Measurements from ENCODE around the gene RAB32.
"Not testable (repeated sequence)": the region's sequence is repeated elsewhere in the genome, so short reads cannot be mapped to it uniquely, and the experiment has no call there.

Gene RAB32

DNA sequence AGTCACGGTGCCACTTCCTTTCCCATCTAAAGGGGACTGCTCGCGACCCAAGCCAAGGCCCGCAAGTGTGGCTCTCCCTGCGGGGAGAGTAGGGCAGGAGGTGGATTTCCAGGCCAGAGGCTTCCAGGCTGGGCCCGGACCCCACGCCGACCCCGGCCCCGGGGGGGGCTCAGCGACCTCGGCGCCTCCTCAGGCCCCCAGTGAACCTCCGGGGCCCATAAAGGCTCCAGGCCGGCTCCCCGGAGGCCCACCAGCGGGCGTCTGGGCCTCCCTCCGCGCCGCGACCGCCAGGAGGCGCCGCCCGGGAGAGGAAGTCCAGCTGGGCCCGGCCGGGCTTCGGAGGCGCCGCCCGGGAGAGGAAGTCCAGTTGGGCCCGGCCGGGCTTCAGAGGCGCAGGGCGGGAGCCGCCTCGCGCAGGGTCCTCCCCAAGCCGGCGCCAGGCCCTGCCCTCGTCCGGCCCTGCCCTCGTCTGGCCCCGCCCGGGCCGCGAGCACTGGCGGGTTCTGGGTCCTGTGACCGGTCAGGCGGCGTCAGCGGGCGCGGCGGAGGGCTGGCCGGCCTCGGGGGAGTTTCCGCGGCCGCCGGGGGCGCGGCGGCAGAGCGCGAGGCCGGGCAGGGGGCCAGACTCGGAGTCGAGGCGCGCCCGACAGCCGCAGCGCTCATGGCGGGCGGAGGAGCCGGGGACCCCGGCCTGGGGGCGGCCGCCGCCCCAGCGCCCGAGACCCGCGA lies at the start of gene RAB32:
Gene RAB32 (plus strand): TSS at position 623 of the 729 bp plus-strand sequence. CDS start 39 bp downstream, at position 662.
- DNase-seq (ENCODE audit: low read depth): no peak

DNA sequence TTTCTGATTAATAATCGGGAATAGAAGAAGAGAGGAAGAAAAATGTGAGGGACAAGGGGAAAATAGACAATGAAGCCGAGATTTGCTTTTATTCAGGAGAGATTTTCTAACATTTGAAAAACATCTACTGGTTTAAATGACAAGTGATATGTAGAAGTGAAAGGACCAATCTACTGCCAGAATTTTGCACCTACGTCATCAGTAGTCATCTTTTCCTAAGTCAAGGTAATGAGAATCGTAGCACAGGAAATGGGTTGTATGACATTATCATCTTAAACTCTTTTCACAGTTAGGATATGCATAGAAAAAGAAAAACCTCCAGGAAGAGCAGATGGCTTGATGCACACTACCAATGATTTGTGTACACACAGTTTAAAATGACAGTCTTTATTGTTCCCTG lies 45.3 kb upstream of the RAB32 start:
- DNase-seq (ENCODE audit: low read depth): no peak

DNA sequence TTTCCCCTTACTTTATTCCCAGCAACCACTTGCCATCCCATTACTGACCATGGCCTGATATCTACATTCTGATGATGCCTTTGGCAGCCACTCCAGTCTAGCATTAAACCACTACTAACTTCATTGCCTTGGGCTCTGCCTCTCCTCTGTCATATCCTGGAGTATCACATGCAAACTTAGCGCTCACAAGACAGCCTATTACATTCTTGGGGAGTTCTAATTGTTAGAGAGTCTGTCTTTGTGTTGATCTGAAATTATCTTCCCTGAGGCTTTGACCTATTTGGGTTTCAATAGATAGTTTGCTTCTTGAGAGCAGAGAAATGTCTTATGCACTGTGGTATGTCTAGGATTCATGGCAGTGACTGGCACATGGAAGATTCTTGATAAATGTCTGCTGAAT lies 40.5 kb upstream of the RAB32 start:
- DNase-seq (ENCODE audit: low read depth): no peak

DNA sequence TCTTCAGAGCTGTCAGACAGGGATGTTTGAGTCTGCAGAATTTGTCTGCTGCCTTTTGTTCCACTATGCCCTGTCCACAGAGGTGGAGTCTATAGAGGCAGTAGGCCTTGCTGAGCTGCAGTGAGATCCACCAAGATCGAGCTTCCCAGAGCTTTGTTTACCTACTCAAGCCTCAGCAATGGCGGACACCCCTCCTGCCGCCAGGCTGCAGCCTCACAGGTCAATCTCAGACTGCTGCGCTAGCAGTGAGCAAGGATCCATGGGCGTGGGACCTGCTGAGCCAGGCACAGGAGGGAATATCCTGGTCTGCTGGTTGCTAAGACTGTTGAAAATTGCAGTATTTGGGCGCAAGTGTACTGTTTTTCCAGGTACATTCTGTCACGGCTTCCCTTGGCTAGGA lies 28.4 kb upstream of the RAB32 start:
- no peak for DNase-seq (ENCODE audit: low read depth)

DNA sequence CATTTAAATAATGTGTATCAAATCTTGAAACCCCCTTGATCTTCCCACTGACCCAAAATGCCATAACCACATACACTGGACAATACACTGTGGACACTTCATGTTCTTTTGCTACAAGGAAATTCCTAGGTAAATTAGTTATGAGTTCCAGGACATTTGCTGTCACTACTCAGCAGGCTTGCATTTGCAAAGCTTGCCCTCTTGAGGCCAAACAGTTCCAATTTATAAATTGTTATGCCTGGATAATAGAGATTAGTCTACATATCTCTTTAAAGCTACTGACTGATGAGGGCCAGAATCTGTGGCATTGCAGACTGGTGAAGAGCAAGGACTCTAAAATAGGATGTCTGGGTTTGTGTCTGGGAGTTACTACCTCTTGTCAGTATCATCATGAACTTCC lies 17.4 kb upstream of the RAB32 start:
- no peak for DNase-seq (ENCODE audit: low read depth)

DNA sequence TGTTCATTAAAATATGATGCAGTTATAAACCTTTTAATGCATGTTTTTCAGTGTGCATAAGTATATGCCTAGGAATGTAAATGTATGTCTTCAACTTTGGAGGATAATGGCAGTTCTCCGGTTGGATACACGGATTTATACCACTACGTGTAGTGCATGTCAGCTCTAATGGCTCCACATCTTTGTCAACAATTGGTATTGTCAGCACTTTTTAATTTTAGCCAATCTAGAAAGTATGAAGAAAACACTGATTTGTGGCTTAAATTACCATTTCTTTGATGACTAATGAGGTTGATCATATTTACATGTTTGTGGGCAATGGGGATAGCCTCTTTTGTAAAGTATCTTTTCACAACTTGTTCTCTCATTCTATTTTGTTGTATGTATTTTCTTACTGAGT lies 10.9 kb upstream of the RAB32 start:
- DNase-seq (ENCODE audit: low read depth): no peak

DNA sequence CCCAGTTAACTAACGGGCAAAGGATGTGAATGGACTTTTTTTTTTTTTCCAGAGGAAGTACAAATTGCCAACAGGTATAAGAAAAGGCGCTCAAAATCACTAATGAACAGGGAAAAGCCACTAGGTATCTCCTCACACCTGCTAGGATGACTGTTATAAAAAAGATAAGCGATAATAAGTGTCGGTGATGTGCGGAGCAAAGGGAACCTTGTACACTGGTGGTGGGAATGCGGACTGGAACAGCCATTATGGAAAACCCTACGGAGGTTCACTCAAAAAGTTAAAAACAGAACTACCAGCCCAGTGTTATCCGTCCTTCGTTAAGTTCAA lies 787 bp upstream of the RAB32 start:
- no peak for DNase-seq (ENCODE audit: low read depth)

DNA sequence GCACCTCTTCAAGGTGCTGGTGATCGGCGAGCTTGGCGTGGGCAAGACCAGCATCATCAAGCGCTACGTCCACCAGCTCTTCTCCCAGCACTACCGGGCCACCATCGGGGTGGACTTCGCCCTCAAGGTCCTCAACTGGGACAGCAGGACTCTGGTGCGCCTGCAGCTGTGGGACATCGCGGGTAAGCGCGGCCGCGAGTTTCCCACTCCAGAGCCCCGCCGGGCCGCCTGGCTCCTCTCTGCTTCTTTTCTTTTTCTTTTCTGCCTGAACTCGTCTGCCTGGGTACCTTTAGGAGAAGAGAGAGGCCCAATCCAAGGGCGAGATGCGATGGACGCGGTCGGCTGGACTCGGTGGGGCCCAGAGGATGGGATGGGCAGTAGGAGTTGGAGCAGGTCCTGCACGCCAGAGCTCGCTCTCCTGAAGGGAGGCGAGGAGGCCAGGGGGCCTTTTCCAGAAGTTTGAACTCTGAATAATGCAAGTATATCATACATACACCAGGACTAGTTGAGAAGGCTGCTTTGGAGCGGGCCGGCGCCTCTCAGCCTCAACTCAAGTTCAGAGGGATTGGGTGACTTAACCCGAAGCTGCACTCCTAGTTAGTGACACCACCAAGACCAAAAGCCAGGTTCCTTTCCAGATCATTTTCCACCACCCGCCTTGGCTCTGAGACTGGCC lies 445 bp downstream of the RAB32 start:
- no peak for DNase-seq (ENCODE audit: low read depth)

DNA sequence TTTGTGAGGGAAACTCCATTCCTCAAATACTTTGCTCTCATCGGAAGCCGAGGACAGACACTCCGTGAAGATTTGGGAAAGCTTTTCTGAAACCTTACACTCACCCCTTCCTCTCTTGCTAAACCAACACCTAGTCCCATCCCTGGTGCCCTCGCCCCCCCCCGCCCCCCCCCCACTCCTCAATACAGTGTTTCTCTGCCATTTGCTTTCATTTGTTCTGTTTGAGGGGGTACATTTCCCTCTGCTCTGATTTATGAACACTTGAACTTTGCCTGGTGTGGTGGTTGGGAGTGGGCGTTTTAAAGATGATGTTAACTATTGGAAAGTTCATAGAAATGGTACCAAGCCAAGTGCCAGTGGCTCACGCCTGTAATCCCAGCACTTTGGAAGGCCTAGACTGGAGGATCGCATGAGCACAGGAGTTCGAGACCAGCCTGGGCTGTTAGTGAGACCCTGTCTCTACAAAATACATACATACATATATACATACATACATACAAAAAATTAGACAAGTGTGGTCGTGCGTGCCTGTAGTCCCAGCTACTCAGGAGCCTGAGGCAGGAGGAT lies 1.1 kb downstream of the RAB32 start:
- DNase-seq (ENCODE audit: low read depth): no peak

DNA sequence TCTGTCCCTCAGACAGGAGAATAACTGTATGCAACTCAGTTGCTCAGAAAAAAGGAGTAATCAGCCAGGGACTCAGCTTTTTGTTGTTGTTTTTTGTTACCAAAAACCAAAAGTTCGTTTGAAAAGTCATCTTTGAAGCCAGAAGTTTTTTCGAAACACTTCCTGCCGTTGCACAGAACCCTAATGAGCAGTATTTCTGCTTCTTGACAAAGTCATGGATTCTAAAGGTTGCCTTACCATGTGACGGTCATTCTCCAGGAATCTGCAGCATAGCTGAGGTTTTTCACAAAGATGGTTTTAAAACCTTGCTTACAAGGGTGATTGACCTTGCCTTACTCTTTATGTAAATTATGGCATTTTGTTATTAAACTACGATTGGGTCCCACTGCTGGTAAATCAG lies 1.9 kb downstream of the RAB32 start:
- no peak for DNase-seq (ENCODE audit: low read depth)

DNA sequence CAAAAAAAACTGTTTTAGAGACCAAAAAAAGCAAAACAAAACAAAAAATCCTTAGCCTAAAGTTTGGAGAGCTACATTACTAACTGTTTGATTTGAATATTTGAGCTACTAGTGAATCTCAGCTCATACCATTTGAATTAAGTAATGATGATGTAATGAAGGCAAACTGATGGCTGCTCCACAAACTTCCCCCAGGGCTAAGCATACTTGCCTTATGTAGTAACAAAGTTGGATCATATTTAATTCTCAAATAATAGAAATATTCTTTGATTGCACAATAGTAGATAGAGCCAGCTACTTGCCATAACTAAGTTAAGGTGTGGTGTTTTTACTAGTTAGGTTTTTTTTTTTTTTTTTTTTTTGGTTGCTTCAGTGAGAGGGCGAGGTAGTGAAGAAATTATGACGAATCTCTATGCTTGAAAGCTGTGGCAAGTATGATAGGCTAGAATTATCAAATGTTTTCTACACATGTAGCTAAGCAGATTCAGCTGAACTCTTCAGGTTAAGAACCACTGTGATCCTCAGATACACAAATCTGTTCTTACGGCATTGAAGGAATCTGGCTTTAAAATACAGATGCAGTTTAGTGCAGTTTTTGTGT lies 2.9 kb downstream of the RAB32 start:
- DNase-seq (ENCODE audit: low read depth): no peak

DNA sequence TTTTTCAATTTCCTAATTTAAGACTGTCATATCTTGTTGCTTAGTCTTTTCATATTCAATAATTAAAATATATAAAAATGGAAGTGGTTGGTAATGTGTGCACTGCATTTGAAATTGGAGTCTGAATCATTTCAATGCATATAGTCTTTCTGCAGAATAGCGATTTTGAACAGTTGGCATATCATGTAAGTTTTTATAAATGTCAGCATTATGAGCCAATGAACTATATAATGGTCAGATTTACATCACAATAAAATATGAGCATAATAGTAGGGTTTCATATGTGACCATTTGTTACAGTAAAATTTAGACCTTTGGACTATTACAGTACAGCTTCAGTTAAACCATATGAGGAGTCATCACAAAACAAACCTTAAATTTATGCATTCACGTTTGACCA lies 4.3 kb downstream of the RAB32 start:
- no peak for DNase-seq (ENCODE audit: low read depth)

DNA sequence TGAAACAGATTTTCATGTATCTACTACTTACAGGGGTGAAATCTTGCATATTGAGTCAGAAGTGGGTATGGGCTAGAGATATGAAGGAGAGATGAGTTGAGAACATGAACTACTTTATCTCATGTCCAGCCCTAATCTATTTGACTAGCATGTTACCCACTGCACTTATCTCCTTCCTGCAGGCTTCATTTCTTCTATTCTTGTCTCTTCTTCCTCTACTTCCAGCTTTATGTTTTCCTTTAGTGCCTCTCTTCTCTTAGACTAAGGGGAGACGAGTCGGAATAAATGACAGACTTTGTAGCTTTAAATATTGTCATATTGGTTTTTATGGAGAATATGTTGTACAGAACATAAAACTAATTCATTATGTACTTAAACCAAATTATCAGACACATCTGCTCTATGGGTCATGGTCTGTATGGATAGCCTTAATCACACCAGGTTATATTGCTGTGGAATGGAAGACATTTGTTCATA lies 5.3 kb downstream of the RAB32 start:
- no peak for DNase-seq (ENCODE audit: low read depth)

DNA sequence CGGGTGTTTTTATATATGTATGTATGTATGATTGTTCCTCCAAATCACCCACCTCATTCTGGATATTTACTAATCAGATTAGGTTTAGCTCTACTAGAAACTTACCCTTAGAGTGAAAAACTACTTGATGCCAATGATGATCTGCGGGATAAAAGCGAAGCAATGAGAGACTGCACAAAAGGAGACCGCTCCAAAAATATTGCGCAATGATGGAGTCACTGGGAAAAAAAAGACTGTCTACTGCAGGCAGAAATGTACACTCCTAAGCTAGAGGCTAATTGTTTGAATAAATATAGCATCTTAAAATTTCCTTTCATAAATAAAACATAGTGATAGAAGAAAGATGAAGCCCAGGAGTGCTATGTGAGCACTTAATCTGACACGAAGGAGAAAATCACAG lies 7.3 kb downstream of the RAB32 start:
- no peak for DNase-seq (ENCODE audit: low read depth)

DNA sequence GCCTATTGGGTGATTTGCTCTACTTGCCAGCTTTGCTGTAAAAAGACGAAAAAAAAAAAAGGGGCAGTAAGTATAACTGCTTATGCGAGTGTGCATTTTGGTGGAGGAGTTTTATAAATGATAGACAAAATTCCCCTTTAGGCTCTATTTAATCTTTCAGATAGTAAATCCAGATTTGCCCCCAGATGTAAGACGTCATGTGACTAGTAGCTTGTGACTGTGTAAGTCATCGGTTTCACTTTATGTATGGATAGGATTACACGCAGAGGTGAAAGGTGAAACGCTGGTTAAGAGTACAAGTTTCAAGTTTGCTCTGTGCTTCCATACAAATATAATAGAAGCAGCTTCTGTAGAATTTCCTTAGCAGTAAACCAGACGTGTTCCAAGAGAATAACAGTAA lies 7.9 kb downstream of the RAB32 start:
- no peak for DNase-seq (ENCODE audit: low read depth)

DNA sequence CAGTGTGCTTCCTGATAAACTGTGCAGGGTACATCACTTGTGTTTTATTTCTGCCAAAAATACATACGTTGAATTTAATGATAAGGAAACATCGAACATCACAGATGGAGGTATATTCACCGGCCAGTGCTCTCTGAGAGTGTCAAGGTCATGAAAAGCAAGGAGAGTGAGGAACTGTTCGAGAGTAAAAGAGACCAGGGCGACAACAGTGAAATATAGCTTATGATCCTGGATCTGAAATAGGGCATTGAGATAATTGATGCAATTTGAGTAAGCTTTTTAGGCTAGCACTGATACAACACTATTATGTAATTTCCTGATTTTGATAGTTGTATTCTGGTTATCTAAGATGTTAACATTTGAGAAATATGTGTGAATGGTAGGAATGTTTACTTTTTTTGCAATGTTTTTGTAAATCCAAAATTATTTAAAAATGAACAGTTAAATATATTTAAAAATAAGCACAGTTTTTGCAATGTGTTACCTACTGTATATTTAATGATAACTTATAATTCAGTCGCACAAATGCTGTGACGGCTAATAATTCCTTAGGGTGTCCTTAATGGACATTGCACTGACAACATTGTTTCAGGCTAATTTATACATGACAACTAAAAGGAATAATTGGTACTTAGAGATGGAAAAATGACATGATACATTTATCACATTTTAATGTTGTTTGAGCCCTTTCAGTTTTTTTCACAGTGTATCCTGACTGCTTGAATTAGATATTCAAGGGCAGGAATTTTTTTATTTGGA lies 9.9 kb downstream of the RAB32 start:
- DNase-seq (ENCODE audit: low read depth): no peak

DNA sequence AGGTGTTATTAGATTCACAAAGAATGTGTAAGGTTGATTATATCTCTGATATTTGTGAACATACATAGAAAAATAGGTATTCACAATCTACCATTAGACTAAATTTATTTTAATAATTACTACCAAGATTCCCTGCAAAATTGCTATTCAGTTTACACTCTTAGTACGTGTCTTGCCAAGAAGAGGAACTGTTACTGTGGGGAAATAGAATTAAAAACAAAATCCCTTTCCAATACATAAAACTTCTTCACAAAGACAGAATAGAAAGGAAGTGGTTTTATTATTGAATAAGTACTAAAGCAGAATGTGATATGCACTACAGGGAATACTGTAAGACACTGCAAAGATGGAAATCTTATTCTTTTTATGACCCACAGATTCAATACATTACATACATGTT lies 17.0 kb downstream of the RAB32 start:
- DNase-seq (ENCODE audit: low read depth): no peak

DNA sequence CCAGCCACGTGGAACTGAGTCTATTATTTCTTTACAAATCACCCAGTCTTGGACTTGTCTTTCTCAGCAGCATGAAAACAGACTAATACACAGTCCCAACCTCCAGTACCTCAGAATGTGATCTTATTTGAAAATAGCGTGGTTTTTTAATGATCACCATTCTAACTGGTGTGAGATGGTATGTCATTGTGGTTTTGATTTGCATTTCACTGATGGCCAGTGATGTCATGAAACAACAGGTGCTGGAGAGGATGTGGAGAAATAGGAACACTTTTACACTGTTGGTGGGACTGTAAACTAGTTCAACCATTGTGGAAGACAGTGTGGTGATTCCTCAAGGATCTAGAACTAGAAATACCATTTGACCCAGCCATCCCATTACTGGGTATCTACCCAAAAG lies 23.0 kb downstream of the RAB32 start:
- DNase-seq (ENCODE audit: low read depth): not testable (repeated sequence)

DNA sequence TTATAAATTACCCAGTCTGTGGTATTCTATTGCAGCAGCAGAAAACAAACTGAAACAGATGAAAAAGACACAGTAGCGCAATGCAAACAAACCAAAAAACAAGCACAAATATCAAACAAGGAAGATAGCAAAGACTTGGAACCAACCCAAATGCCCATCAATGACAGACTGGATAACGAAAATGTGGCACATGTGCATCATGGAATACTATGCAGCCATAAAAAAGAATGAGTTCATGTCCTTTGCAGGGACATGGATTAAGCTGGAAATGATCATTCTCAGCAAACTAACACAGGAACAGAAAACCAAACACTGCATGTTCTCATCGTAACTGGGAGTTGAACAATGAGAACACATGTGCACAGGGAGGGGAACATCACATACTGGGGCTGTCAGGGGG lies 25.0 kb downstream of the RAB32 start:
- DNase-seq (ENCODE audit: low read depth): not testable (repeated sequence)

DNA sequence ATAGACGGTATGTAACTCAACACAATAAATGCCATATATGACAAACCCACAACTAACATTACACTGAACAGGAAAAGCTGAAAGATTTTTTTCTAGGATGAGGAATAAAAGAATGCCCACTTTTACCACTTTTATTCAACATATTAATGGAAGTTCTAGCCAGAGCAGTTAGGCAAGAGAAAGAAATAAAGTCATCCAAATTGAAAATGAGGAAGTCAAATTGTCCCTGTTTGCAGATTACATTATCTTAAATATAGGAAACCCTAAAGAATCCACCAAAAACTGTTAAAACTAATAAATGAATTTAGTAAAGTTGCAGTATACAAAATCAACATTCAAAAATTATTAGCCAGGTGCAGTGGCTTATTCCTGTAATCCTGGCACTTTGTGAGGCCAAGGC lies 30.6 kb downstream of the RAB32 start:
- no peak for DNase-seq (ENCODE audit: low read depth)

DNA sequence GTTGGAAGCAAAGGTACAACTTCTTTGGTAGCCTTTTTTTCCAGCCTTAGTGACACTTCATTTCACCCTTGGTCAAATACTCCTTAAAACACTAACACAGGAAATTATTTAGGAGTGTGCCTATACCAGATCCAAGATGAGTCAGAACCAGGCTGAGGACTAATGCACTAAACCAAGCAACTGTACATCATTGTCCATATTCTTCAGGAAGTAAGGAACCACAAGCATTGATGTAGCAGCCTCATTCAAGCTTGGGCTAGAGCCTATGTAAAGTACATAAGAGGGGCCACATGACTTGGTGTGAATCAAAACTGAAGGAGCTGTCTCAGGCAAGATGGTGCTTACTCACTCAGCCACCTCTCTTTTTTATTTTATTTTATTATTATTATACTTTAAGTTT lies 34.4 kb downstream of the RAB32 start:
- DNase-seq (ENCODE audit: low read depth): no peak

DNA sequence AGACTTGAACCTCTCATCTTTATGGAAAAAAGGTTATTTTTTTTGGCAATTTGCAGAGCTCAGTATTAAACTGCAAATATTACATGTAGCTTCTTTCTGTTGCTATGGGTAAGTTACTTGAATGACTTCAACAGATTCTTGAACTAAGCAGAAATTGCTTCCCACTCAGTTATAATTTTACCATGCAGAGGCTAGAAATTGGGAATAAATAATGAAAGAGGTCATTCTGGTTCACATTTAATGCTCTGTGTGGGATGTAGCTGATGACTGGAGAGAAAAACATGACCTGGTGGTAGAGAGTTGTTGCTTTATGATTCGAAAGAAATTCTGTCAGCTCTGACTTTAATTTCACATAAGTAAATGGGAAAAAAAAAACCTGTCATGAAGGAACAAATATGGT lies 38.3 kb downstream of the RAB32 start:
- no peak for DNase-seq (ENCODE audit: low read depth)

DNA sequence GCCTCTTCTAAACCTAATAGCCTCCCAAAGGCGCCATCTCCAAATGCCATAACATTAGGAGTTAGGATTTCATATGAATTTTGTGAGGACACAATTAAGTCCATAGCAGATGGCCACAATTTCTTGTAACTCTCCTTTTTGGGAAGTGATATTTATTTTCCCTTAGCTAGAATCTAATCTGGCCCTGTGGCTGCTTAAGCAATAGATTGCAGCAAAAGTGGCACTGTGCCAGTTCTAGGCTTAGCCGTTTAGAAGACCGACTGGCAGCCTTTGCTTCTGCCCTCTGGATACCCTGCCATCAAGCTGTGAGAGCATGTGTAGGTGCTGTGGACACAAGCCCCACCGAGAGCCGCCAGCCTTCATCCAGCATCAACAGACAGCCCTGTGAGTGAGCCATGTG lies 39.2 kb downstream of the RAB32 start:
- no peak for DNase-seq (ENCODE audit: low read depth)
